Neural cell (in vitro differentiated cells): ENCODE data around the gene CRY2. TPM values are rescaled to one million over a fixed set of nuclear protein-coding genes. Genes with fewer than 3 reads are reported as not detected.

ENCODE experiments used
- H2AFZ ChIP-seq: fragments of 200-600, 300-800 bp; sonication (generic), shearing (Covaris generic); 2 replicates; pipeline ENCODE4 v1.6.0; 2014; ENCODE audit warnings: low read depth, mild to moderate bottlenecking, antibody characterized with exemption, low read length, moderate library complexity
- H3F3A ChIP-seq: fragments of 200-600 bp; shearing (Covaris generic); 2 replicates; pipeline ENCODE4 v1.6.1; 2016; ENCODE audit warnings: mild to moderate bottlenecking, moderate library complexity, mixed read lengths, antibody characterized with exemption, low read length; ENCODE audit not compliant: insufficient read depth, poor library complexity, severe bottlenecking
- H3K27ac ChIP-seq: fragments of 200-600, 300-800 bp; sonication (generic), shearing (Covaris generic); 2 replicates; pipeline ENCODE4 v1.5.1; 2014; ENCODE audit warnings: mild to moderate bottlenecking, low read length, moderate library complexity
- H3K27me3 ChIP-seq: fragments of 300-800, 200-600 bp; sonication (generic), shearing (Covaris generic); 2 replicates; pipeline ENCODE4 v1.6.0; 2014; ENCODE audit warnings: mild to moderate bottlenecking, low read depth, low read length, moderate library complexity; ENCODE audit not compliant: insufficient read depth
- H3K36me3 ChIP-seq: fragments of 300-800, 200-600 bp; sonication (generic), shearing (Covaris generic); 2 replicates; pipeline ENCODE4 v1.5.1; 2014; ENCODE audit warnings: mild to moderate bottlenecking, antibody characterized with exemption, low read length, moderate library complexity; ENCODE audit not compliant: insufficient read depth
- H3K4me2 ChIP-seq: fragments of 300-800, 200-600 bp; sonication (generic), shearing (Covaris generic); 2 replicates; pipeline ENCODE4 v1.6.0; 2014; ENCODE audit warnings: mild to moderate bottlenecking, low read length
- H3K4me3 ChIP-seq: fragments of 300-800, 200-600 bp; sonication (generic), shearing (Covaris generic); 2 replicates; pipeline ENCODE4 v1.5.1; 2014; ENCODE audit warnings: mild to moderate bottlenecking, low read length, moderate library complexity
- H3K79me2 ChIP-seq: fragments of 200-600 bp; shearing (Covaris generic); replicated peaks from 2 replicates; pipeline ENCODE4 v1.6.0; 2014; ENCODE audit warnings: mild to moderate bottlenecking, low read length, moderate library complexity; ENCODE audit not compliant: insufficient read depth
- H3K9ac ChIP-seq: fragments of 300-800, 200-600 bp; sonication (generic), shearing (Covaris generic); 2 replicates; pipeline ENCODE4 v1.6.1; 2016; ENCODE audit warnings: mild to moderate bottlenecking, low read length, mixed read lengths
- H3K9me2 ChIP-seq: fragments of 200-600 bp; shearing (Covaris generic); 2 replicates; pipeline ENCODE4 v1.6.1; 2016; ENCODE audit warnings: mild to moderate bottlenecking, low read length, mixed read lengths; ENCODE audit not compliant: insufficient read depth
- H3K9me3 ChIP-seq: fragments of 200-600, 300-800 bp; sonication (generic), shearing (Covaris generic); 2 replicates; pipeline ENCODE4 v1.6.1; 2016; ENCODE audit warnings: mild to moderate bottlenecking, mixed run types, low read length, moderate library complexity, mixed read lengths
- H4K20me1 ChIP-seq: fragments of 200-600 bp; shearing (Covaris generic); 2 replicates; pipeline ENCODE4 v1.6.1; 2016; ENCODE audit warnings: mild to moderate bottlenecking, mixed run types; ENCODE audit not compliant: insufficient read depth
- EP300 ChIP-seq: fragments of 450-650 bp; conservative IDR thresholded peaks from 2 replicates; pipeline ENCODE4 v1.6.1; 2014; ENCODE audit warnings: antibody characterized with exemption, mild to moderate bottlenecking, moderate library complexity; ENCODE audit not compliant: poor library complexity, severe bottlenecking
- EZH2 ChIP-seq: fragments of 200-600, 300-800 bp; shearing (Covaris generic), sonication (generic); IDR thresholded peaks from 2 replicates; pipeline ENCODE4 v1.6.1; 2014; ENCODE audit warnings: antibody characterized with exemption, low read length, borderline replicate concordance, mild to moderate bottlenecking; ENCODE audit not compliant: insufficient read depth, poor library complexity, severe bottlenecking
- MXI1 ChIP-seq: fragments of 450-650 bp; conservative IDR thresholded peaks from 2 replicates; pipeline ENCODE4 v1.6.1; 2014; ENCODE audit warnings: antibody characterized with exemption, mild to moderate bottlenecking; ENCODE audit not compliant: poor library complexity, severe bottlenecking
- POLR2AphosphoS5 ChIP-seq: IDR thresholded peaks from 2 replicates; pipeline ENCODE4 v1.6.1; 2012
- RAD21 ChIP-seq: fragments of 450-650 bp; conservative IDR thresholded peaks from 2 replicates; pipeline ENCODE4 v1.6.1; 2014; ENCODE audit warnings: antibody characterized with exemption, mild to moderate bottlenecking, moderate library complexity
- SMC3 ChIP-seq: fragments of 450-650 bp; conservative IDR thresholded peaks from 2 replicates; pipeline ENCODE4 v1.6.1; 2014; ENCODE audit warnings: antibody characterized with exemption, mild to moderate bottlenecking, moderate library complexity; ENCODE audit not compliant: poor library complexity
- TAF1 ChIP-seq: IDR thresholded peaks from 2 replicates; pipeline ENCODE4 v1.6.1; 2012; ENCODE audit warnings: low read depth
- polyA plus RNA-seq: library from polyadenylated mRNA; depleted of rRNA; stranded (reverse); fragments of >200 nt; gene quantifications from 2 replicates; pipeline ENCODE4 v1.2.3, GENCODE V29; 2014
- TF ChIP-seq, protein P1 (sequence below): fragments of 450-650 bp; IDR thresholded peaks from 2 replicates; pipeline ENCODE4 v1.5.1; 2014; ENCODE audit warnings: antibody characterized with exemption, mild to moderate bottlenecking, moderate library complexity; ENCODE audit not compliant: poor library complexity, severe bottlenecking
- TF ChIP-seq, protein P2 (sequence below): IDR thresholded peaks from 2 replicates; pipeline ENCODE4 v1.6.1; 2012; ENCODE audit warnings: borderline replicate concordance

Gene CRY2
- polyA plus RNA-seq, 1 donor from 2014 or later, result 27.8 TPM

GRCh38 chr11:45855308-45855707, 8.0 kb downstream of the CRY2 start:
- H3K4me2 ChIP-seq, result no peak overlapping the region
- H3K4me3 ChIP-seq, result no peak overlapping the region
- H3K27ac ChIP-seq, result no peak overlapping the region
- H3F3A ChIP-seq, result peaks cover 8% of the 10 kb centered on the region
- no peaks in the 10 kb centered on the region for H3K9me3 ChIP-seq
- no peaks in the 10 kb centered on the region for H4K20me1 ChIP-seq
- H2AFZ ChIP-seq, result no peak overlapping the region
- H3K9me2 ChIP-seq, result no peaks in the 10 kb centered on the region
- no peaks in the 10 kb centered on the region for H3K27me3 ChIP-seq
- no peaks in the 10 kb centered on the region for H3K36me3 ChIP-seq
- H3K79me2 ChIP-seq, result peaks cover 25% of the 10 kb centered on the region
- no peak for TF ChIP-seq POLR2AphosphoS5
- TF ChIP-seq, protein P1, sequence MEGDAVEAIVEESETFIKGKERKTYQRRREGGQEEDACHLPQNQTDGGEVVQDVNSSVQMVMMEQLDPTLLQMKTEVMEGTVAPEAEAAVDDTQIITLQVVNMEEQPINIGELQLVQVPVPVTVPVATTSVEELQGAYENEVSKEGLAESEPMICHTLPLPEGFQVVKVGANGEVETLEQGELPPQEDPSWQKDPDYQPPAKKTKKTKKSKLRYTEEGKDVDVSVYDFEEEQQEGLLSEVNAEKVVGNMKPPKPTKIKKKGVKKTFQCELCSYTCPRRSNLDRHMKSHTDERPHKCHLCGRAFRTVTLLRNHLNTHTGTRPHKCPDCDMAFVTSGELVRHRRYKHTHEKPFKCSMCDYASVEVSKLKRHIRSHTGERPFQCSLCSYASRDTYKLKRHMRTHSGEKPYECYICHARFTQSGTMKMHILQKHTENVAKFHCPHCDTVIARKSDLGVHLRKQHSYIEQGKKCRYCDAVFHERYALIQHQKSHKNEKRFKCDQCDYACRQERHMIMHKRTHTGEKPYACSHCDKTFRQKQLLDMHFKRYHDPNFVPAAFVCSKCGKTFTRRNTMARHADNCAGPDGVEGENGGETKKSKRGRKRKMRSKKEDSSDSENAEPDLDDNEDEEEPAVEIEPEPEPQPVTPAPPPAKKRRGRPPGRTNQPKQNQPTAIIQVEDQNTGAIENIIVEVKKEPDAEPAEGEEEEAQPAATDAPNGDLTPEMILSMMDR, result no peak
- TF ChIP-seq EZH2, result no peak
- TF ChIP-seq, protein P2, sequence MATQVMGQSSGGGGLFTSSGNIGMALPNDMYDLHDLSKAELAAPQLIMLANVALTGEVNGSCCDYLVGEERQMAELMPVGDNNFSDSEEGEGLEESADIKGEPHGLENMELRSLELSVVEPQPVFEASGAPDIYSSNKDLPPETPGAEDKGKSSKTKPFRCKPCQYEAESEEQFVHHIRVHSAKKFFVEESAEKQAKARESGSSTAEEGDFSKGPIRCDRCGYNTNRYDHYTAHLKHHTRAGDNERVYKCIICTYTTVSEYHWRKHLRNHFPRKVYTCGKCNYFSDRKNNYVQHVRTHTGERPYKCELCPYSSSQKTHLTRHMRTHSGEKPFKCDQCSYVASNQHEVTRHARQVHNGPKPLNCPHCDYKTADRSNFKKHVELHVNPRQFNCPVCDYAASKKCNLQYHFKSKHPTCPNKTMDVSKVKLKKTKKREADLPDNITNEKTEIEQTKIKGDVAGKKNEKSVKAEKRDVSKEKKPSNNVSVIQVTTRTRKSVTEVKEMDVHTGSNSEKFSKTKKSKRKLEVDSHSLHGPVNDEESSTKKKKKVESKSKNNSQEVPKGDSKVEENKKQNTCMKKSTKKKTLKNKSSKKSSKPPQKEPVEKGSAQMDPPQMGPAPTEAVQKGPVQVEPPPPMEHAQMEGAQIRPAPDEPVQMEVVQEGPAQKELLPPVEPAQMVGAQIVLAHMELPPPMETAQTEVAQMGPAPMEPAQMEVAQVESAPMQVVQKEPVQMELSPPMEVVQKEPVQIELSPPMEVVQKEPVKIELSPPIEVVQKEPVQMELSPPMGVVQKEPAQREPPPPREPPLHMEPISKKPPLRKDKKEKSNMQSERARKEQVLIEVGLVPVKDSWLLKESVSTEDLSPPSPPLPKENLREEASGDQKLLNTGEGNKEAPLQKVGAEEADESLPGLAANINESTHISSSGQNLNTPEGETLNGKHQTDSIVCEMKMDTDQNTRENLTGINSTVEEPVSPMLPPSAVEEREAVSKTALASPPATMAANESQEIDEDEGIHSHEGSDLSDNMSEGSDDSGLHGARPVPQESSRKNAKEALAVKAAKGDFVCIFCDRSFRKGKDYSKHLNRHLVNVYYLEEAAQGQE, result no peak
- no peak for TF ChIP-seq MXI1
- no peak for TF ChIP-seq TAF1
- no peak for TF ChIP-seq EP300
- no peak overlapping the region for H3K9ac ChIP-seq

- Histone ChIP-seq H3K9ac (no peak overlapping the region), H3K27me3 (no peaks in the 10 kb centered on the region), H3K4me3 (no peak overlapping the region), H4K20me1 (no peaks in the 10 kb centered on the region), H3K4me2 (no peak overlapping the region), H3K9me2 (no peaks in the 10 kb centered on the region), H2AFZ (no peak overlapping the region), H3K9me3 (no peaks in the 10 kb centered on the region), H3K36me3 (no peaks in the 10 kb centered on the region), H3K79me2 (peaks cover 18% of the 10 kb centered on the region), H3K27ac (no peak overlapping the region), H3F3A (peaks cover 8% of the 10 kb centered on the region)
- TF ChIP-seq EZH2, result no peak
- no peak for TF ChIP-seq RAD21
- TF ChIP-seq TAF1, result no peak
- no peak for TF ChIP-seq POLR2AphosphoS5
- TF ChIP-seq MXI1, result no peak
- TF ChIP-seq, protein P2, result no peak
- TF ChIP-seq, protein P1, result no peak
- TF ChIP-seq SMC3, result no peak
- no peak for TF ChIP-seq EP300
These were observed 8.8 kb downstream of the CRY2 start for GRCh38 chr11:45856044-45856468.
